ENCODE data around the gene PDZD7.

PDZD7 gene

GRCh38 chr10:101007915-101008822 is 22.8 kb downstream of the PDZD7 start:
- no peak for DNase-seq (ENCODE audit: low read depth)
- TF ChIP-seq CTCF (IDR thresholded peaks at IDR 0.05; ENCODE audit: insufficient read depth, low read depth, low read length, missing control alignments) = no peak
- H3K4me3 ChIP-seq (ENCODE audit: low read length) = no peak overlapping the region

DNA sequence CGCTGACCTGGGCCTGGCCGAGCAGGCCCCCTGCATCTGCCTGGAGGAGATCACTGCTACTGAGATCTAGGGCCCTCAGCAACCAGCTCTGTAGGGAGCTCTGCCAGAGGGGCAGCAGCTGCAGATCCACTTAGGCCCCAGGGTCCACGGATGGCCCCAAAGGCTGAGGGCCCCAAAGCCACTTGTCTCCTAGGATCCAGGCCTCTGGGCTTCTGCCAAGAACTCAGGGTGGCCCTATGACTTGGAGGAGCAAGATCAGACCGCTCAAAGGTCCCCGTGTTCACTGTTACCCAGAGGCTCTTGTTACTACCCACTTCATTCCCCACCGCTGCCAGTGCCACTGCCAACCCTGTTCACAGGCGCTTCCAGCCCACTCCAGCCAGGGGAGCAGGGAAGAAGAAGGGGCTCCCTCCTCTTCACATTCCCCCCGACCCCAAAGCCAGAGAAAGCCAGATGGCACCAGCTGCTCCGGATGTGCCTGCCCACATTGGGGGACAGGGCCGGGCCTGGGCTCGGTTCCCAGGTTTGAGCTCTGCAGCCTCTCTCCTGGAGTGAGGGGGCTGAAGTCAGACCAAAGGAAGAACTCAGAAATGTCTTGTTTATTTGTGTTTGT is 23.7 kb downstream of the PDZD7 start:
- no peak overlapping the region for H3K4me3 ChIP-seq (ENCODE audit: low read length)
- TF ChIP-seq CTCF (IDR thresholded peaks at IDR 0.05; ENCODE audit: insufficient read depth, low read depth, low read length, missing control alignments) = no peak
- DNase-seq (ENCODE audit: low read depth) = no peak

GRCh38 chr10:101006593-101007098 is 24.3 kb downstream of the PDZD7 start:
- no peak for TF ChIP-seq CTCF (IDR thresholded peaks at IDR 0.05; ENCODE audit: insufficient read depth, low read depth, low read length, missing control alignments)
- DNase-seq (ENCODE audit: low read depth) = no peak
- no peak overlapping the region for H3K4me3 ChIP-seq (ENCODE audit: low read length)

DNA sequence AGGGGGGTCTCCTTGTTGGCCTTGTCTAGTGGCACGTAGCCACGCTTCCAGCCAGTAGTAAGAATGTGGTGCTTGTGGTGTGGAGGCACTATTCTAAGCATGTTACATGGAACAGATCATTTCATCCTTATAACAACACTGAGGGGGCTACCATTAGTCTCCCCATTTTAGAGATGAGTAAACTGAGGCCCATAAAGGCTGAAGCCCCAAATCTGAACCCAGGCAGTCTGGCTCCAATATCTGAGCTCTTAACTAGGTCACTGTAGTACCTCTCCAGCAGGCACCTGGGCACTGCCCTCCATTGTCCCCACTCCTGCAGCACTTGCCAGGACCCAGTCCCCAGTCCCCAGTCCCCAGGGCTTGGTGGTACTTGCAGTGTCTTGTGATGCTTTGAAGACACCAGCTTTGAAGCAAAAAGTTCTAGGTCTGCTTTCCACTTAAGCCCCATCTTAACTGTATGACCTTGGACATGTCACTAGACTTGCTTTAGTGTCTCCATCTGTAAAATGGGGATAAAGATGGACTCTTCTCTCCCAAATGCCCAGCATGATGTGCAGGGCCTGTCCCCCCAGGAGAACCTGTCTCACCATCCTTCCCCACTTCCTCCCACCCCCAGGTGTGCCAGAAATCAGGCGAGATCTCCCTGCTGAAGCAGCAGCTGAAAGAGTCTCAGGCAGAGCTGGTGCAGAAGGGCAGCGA is 24.9 kb downstream of the PDZD7 start:
- no peak for DNase-seq (ENCODE audit: low read depth)
- H3K4me3 ChIP-seq (ENCODE audit: low read length) = no peak overlapping the region
- no peak for TF ChIP-seq CTCF (IDR thresholded peaks at IDR 0.05; ENCODE audit: insufficient read depth, low read depth, low read length, missing control alignments)

- DNase-seq (ENCODE audit: low read depth) = no peak
- no peak overlapping the region for H3K4me3 ChIP-seq (ENCODE audit: low read length)
- no peak for TF ChIP-seq CTCF (IDR thresholded peaks at IDR 0.05; ENCODE audit: insufficient read depth, low read depth, low read length, missing control alignments)
These were observed 25.6 kb downstream of the PDZD7 start for GRCh38 chr10:101005361-101005760.

DNA sequence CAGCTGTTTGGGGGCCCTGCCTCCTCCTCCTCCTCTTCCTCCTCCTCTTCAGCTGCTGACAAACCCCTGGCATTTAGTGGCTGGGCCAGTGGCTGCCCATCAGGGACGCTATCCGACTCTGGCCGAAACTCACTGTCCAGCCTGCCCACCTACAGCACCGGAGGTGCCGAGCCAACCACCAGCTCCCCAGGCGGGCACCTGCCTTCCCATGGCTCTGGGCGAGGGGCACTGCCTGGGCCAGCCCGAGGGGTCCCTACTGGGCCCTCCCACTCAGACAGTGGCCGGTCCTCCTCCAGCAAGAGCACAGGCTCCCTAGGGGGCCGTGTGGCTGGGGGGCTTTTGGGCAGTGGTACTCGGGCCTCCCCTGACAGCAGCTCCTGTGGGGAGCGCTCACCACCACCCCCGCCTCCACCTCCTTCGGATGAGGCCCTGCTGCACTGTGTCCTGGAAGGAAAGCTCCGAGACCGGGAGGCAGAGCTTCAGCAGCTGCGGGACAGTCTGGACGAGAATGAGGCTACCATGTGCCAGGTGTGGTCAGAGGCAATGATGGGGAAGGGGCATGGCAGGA is 27.2 kb downstream of the PDZD7 start:
- H3K4me3 ChIP-seq (ENCODE audit: low read length) = no peak overlapping the region
- no peak for TF ChIP-seq CTCF (IDR thresholded peaks at IDR 0.05; ENCODE audit: insufficient read depth, low read depth, low read length, missing control alignments)
- no peak for DNase-seq (ENCODE audit: low read depth)

All from epithelial cell of esophagus (primary cell).